K562 (cell line): ENCODE results near the gene MYOM3.

ENCODE experiments used
- KLF13 ChIP-seq: fragments of 450-650 bp; IDR thresholded peaks from 2 replicates; pipeline ENCODE4 v1.6.1; 2016; ENCODE audit warnings: missing genetic modification characterization, low read depth, mild to moderate bottlenecking, missing compliant biosample characterization, moderate library complexity, borderline replicate concordance
- YY1 ChIP-seq, 3 experiments: IDR thresholded peaks; 2 replicates each; pipeline ENCODE4 v1.6.1; 2011; ENCODE audit warnings: low read length in 2 of 3, mild to moderate bottlenecking in 2 of 3, moderate library complexity in 2 of 3, borderline replicate concordance in 1 of 3, control low read depth in 1 of 3, low read depth in 1 of 3; ENCODE audit not compliant: insufficient read depth in 3 of 3, insufficient replicate concordance in 2 of 3, control insufficient read depth in 1 of 3, insufficient read length in 1 of 3; ENCODE audit errors: extremely low read depth in 1 of 3
- ZNF583 ChIP-seq: fragments of 250-450 bp; sonication (Bioruptor Pico); IDR thresholded peaks from 2 replicates; pipeline ENCODE4 v1.4.0; 2020
- TF ChIP-seq, protein P1 (sequence below), 3 experiments: IDR thresholded peaks in 2 of 3; conservative IDR thresholded peaks in 1 of 3; 2 replicates each; pipeline ENCODE4 v1.5.1; 2011 to 2012; ENCODE audit warnings: low read length in 3 of 3, mild to moderate bottlenecking in 3 of 3, control low read depth in 2 of 3, improper control_type of control experiment in 1 of 3, inconsistent platforms in 1 of 3, low read depth in 1 of 3, mixed read lengths in 1 of 3, moderate library complexity in 1 of 3; ENCODE audit not compliant: insufficient read depth in 2 of 3
- TF ChIP-seq, protein P2 (sequence below), 2 experiments: fragments of 450-650 bp in 1 of 2; sonication (generic) in 1 of 2; formaldehyde crosslinking; conservative IDR thresholded peaks; 2 replicates each; pipeline versions ENCODE4 v1.4.0 to v1.8.1; 2020 to 2022; ENCODE audit warnings: mild to moderate bottlenecking in 1 of 2, missing genetic modification reagents in 1 of 2
- TF ChIP-seq, protein P3 (sequence below): sonication (generic); formaldehyde crosslinking; IDR thresholded peaks from 2 replicates; pipeline ENCODE4 v1.4.0; 2020; ENCODE audit warnings: mild to moderate bottlenecking, missing genetic modification reagents

- TF ChIP-seq ZNF583 (CRISPR knock-in tag) (no peak), YY1 (IDR thresholded peaks at IDR 0.05; ENCODE audit: borderline replicate concordance in 1 of 3, control insufficient read depth in 1 of 3, extremely low read depth in 1 of 3, insufficient read depth in 3 of 3, insufficient read length in 1 of 3, insufficient replicate concordance in 2 of 3, low read depth in 1 of 3, low read length in 2 of 3) (no peak), KLF13 (tag) (no peak)
- TF ChIP-seq, protein P1, sequence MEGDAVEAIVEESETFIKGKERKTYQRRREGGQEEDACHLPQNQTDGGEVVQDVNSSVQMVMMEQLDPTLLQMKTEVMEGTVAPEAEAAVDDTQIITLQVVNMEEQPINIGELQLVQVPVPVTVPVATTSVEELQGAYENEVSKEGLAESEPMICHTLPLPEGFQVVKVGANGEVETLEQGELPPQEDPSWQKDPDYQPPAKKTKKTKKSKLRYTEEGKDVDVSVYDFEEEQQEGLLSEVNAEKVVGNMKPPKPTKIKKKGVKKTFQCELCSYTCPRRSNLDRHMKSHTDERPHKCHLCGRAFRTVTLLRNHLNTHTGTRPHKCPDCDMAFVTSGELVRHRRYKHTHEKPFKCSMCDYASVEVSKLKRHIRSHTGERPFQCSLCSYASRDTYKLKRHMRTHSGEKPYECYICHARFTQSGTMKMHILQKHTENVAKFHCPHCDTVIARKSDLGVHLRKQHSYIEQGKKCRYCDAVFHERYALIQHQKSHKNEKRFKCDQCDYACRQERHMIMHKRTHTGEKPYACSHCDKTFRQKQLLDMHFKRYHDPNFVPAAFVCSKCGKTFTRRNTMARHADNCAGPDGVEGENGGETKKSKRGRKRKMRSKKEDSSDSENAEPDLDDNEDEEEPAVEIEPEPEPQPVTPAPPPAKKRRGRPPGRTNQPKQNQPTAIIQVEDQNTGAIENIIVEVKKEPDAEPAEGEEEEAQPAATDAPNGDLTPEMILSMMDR (IDR thresholded peaks at IDR 0.05 in 2 of 3, conservative IDR thresholded peaks at IDR 0.05 in 1 of 3; ENCODE audit: insufficient read depth in 2 of 3, low read depth in 1 of 3, low read length in 3 of 3) = no peak
- TF ChIP-seq, protein P2, sequence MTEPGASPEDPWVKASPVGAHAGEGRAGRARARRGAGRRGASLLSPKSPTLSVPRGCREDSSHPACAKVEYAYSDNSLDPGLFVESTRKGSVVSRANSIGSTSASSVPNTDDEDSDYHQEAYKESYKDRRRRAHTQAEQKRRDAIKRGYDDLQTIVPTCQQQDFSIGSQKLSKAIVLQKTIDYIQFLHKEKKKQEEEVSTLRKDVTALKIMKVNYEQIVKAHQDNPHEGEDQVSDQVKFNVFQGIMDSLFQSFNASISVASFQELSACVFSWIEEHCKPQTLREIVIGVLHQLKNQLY (CRISPR knock-in tag; conservative IDR thresholded peaks at IDR 0.05) = no peak
- TF ChIP-seq, protein P3, sequence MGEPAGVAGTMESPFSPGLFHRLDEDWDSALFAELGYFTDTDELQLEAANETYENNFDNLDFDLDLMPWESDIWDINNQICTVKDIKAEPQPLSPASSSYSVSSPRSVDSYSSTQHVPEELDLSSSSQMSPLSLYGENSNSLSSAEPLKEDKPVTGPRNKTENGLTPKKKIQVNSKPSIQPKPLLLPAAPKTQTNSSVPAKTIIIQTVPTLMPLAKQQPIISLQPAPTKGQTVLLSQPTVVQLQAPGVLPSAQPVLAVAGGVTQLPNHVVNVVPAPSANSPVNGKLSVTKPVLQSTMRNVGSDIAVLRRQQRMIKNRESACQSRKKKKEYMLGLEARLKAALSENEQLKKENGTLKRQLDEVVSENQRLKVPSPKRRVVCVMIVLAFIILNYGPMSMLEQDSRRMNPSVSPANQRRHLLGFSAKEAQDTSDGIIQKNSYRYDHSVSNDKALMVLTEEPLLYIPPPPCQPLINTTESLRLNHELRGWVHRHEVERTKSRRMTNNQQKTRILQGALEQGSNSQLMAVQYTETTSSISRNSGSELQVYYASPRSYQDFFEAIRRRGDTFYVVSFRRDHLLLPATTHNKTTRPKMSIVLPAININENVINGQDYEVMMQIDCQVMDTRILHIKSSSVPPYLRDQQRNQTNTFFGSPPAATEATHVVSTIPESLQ (CRISPR knock-in tag) = no peak
Observed at GRCh38 chr1:24098943-24099638, 12.8 kb downstream of the MYOM3 start.
